Measurements from ENCODE around the gene MRPS17.

MRPS17 gene

DNA sequence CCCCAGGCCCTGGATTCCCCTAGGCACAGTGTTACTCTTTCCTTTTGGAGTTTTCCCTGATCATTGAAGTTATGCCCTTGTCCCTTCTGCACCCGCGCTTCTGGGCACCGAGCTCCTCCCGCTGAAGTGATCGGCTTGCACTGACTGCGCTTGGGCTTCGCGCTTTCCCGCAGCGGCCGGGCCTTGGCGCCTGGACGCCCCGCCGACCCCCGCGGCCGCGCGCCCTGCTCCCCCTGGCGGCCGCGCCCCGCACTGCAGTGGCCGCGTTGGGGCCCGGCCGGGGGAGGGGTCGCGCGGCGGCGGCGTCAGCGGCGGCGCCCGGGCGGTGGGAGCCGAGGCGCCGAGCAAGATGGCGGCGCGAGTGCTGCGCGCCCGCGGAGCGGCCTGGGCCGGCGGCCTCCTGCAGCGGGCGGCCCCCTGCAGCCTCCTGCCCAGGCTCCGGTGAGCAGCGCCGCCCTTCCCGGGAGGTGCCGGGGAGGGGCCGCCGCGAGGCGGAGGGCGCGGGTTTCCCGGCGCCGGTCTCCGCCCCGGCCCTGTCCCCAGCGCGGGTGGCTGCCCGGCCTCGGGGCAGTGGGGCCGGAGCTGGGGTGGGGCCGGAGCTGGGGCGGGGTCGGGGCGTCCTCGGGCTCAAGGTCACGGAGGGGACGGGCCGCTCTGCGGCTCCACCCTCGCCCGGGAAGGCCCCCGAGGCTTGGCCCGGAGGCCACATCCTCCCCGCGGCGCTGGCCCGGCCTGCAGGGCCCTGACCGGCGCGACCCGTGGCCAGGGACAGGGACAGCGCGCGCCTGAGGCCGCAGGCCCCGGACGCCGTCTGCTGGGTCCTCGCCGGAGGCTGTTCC lies 12.8 kb downstream of the MRPS17 start, which contains the start of gene NIPSNAP2:
Gene NIPSNAP2, plus strand, starts transcription at position 325 of the 839 bp plus-strand sequence. Its CDS starts 25 bp downstream, at position 350.
- DNase-seq (ENCODE audit: low read depth, low spot score) = peak; percentile 35
- no peak for TF ChIP-seq ZNF274 (IDR thresholded peaks at IDR 0.05; ENCODE audit: low read depth, low read length)
- peak; percentile 49 for TF ChIP-seq YY1 (IDR thresholded peaks at IDR 0.05; ENCODE audit: insufficient read depth, insufficient read length)
- no peak for TF ChIP-seq SUZ12 (IDR thresholded peaks at IDR 0.05; ENCODE audit: extremely low read depth, insufficient read depth, insufficient read length)

DNA sequence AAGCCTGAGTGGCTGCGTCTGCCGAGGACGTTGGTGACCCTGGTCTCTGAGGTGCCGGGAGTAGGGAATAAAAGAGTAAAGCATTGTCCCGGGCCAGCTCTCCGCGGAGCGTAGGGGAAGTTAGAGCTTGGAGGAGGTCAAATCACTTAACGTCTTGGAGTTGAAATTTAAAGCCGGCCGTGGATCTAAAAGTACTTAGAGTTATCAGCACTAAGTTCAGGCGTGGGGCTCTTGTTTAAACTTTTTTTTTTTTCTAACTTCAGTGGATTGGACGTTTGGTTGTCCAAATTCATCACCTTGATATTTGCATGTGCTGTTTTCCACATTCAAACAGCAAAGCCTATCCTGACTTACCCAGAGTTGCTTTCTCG lies 13.4 kb downstream of the MRPS17 start:
- H3K9me3 ChIP-seq (ENCODE audit: insufficient read depth, low read length) = no peaks in the 10 kb centered on the region
- no peak for DNase-seq (ENCODE audit: low read depth, low spot score)
- H3K4me3 ChIP-seq (ENCODE audit: insufficient read length, low read depth) = peak overlapping the region; percentile 80
- peaks cover 24% of the 10 kb centered on the region for H3K36me3 ChIP-seq (ENCODE audit: insufficient read depth, insufficient read length, low read length)
- H3K4me1 ChIP-seq (ENCODE audit: insufficient read depth, insufficient read length) = peaks cover 2% of the 10 kb centered on the region
- H3K27me3 ChIP-seq (ENCODE audit: insufficient read depth, insufficient read length) = peaks cover 18% of the 10 kb centered on the region
- peak overlapping the region; percentile 85 for H3K9ac ChIP-seq (ENCODE audit: insufficient read length, low read depth)
- no peak for TF ChIP-seq ZNF274 (IDR thresholded peaks at IDR 0.05; ENCODE audit: low read depth, low read length)

More for the DNA sequence above, 12.8 kb downstream of the MRPS17 start, which contains the start of gene NIPSNAP2:
- no peaks in the 10 kb centered on the region for H3K4me1 ChIP-seq (ENCODE audit: insufficient read depth, insufficient read length)
- H3K9me3 ChIP-seq (ENCODE audit: insufficient read depth, low read length) = no peaks in the 10 kb centered on the region
- H3K9ac ChIP-seq (ENCODE audit: insufficient read length, low read depth) = peak within 1 kb of the TSS; percentile 85
- H3K4me3 ChIP-seq (ENCODE audit: insufficient read length, low read depth) = peak within 1 kb of the TSS; percentile 80
- peaks cover 21% of the 10 kb centered on the region for H3K36me3 ChIP-seq (ENCODE audit: insufficient read depth, insufficient read length, low read length)
- H3K27me3 ChIP-seq (ENCODE audit: insufficient read depth, insufficient read length) = peaks cover 18% of the 10 kb centered on the region

DNA sequence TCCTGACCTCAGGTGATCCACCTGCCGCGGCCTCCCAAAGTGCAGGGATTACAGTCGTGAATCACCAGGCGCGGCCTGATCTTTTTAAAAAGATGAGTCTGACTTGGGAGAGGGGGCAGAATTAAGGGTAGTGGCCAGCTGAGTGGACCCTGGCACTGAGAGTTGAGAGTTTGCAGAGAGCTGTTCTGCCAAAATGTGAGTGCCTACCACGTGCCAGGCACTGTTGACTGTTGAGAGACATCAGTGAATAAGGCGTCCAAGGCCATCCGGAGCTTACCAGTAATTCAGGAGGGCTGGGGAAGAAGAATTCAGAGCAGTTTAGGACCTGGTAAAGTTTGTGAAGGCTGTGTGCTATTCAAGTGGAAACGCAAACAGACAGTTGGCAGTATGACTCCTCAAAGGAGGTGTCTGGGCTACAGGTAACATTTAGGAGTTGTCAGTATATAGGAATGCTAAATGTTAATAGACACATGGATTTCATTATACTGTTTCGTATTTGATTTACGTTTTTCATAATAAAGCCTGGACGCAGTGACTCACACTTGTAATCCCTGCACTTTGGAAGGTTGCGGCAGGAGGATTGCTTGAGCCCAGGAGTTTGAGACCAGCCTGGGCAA lies 14.2 kb downstream of the MRPS17 start:
- Histone ChIP-seq H3K4me1 (ENCODE audit: insufficient read depth, insufficient read length) (peaks cover 2% of the 10 kb centered on the region), H3K9ac (ENCODE audit: insufficient read length, low read depth) (no peak overlapping the region), H3K27me3 (ENCODE audit: insufficient read depth, insufficient read length) (peaks cover 18% of the 10 kb centered on the region), H3K4me3 (ENCODE audit: insufficient read length, low read depth) (no peak overlapping the region), H3K9me3 (ENCODE audit: insufficient read depth, low read length) (no peaks in the 10 kb centered on the region), H3K36me3 (ENCODE audit: insufficient read depth, insufficient read length, low read length) (peaks cover 31% of the 10 kb centered on the region)
- no peak for DNase-seq (ENCODE audit: low read depth, low spot score)
- TF ChIP-seq SUZ12 (IDR thresholded peaks at IDR 0.05; ENCODE audit: extremely low read depth, insufficient read depth, insufficient read length) (no peak), YY1 (IDR thresholded peaks at IDR 0.05; ENCODE audit: insufficient read depth, insufficient read length) (no peak), ZNF274 (IDR thresholded peaks at IDR 0.05; ENCODE audit: low read depth, low read length) (no peak)

GRCh38 chr7:55966851-55967250 lies 15.2 kb downstream of the MRPS17 start:
- Histone ChIP-seq H3K9ac (ENCODE audit: insufficient read length, low read depth) (no peak overlapping the region), H3K36me3 (ENCODE audit: insufficient read depth, insufficient read length, low read length) (peaks cover 31% of the 10 kb centered on the region), H3K9me3 (ENCODE audit: insufficient read depth, low read length) (no peaks in the 10 kb centered on the region), H3K4me3 (ENCODE audit: insufficient read length, low read depth) (no peak overlapping the region), H3K4me1 (ENCODE audit: insufficient read depth, insufficient read length) (peaks cover 2% of the 10 kb centered on the region), H3K27me3 (ENCODE audit: insufficient read depth, insufficient read length) (peaks cover 17% of the 10 kb centered on the region)
- DNase-seq (ENCODE audit: low read depth, low spot score) = no peak
- TF ChIP-seq YY1 (IDR thresholded peaks at IDR 0.05; ENCODE audit: insufficient read depth, insufficient read length) = no peak
- no peak for TF ChIP-seq SUZ12 (IDR thresholded peaks at IDR 0.05; ENCODE audit: extremely low read depth, insufficient read depth, insufficient read length)
- no peak for TF ChIP-seq ZNF274 (IDR thresholded peaks at IDR 0.05; ENCODE audit: low read depth, low read length)

DNA sequence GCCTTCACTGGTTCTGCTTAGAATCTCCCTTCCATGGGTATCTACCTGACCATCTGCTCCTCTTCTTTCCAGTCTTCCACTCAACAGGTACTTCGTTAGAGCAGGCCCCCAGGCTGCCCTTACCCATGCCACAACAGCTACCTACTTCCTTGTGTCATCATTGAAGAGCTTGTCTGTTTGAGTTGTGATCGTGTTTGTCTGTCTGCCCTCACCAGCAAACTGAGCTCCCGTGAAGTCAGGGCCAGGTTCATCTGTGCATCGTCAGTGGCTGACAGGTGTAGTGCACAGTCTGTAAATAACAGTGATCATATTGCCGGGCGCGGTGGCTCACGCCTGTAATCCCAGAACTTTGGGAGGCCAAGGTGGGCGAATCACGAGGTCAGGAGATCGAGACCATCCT lies 17.7 kb downstream of the MRPS17 start:
- H3K9ac ChIP-seq (ENCODE audit: insufficient read length, low read depth) = no peak overlapping the region
- no peaks in the 10 kb centered on the region for H3K9me3 ChIP-seq (ENCODE audit: insufficient read depth, low read length)
- H3K4me3 ChIP-seq (ENCODE audit: insufficient read length, low read depth) = no peak overlapping the region
- DNase-seq (ENCODE audit: low read depth, low spot score) = no peak
- H3K27me3 ChIP-seq (ENCODE audit: insufficient read depth, insufficient read length) = no peaks in the 10 kb centered on the region
- H3K36me3 ChIP-seq (ENCODE audit: insufficient read depth, insufficient read length, low read length) = peaks cover 31% of the 10 kb centered on the region
- H3K4me1 ChIP-seq (ENCODE audit: insufficient read depth, insufficient read length) = peaks cover 2% of the 10 kb centered on the region
- no peak for TF ChIP-seq YY1 (IDR thresholded peaks at IDR 0.05; ENCODE audit: insufficient read depth, insufficient read length)
- no peak for TF ChIP-seq ZNF274 (IDR thresholded peaks at IDR 0.05; ENCODE audit: low read depth, low read length)
- no peak for TF ChIP-seq SUZ12 (IDR thresholded peaks at IDR 0.05; ENCODE audit: extremely low read depth, insufficient read depth, insufficient read length)

- Histone ChIP-seq H3K36me3 (ENCODE audit: insufficient read depth, insufficient read length, low read length) (peaks cover 31% of the 10 kb centered on the region), H3K4me3 (ENCODE audit: insufficient read length, low read depth) (no peak overlapping the region), H3K9ac (ENCODE audit: insufficient read length, low read depth) (no peak overlapping the region), H3K9me3 (ENCODE audit: insufficient read depth, low read length) (no peaks in the 10 kb centered on the region), H3K27me3 (ENCODE audit: insufficient read depth, insufficient read length) (no peaks in the 10 kb centered on the region), H3K4me1 (ENCODE audit: insufficient read depth, insufficient read length) (peaks cover 2% of the 10 kb centered on the region)
- TF ChIP-seq ZNF274 (IDR thresholded peaks at IDR 0.05; ENCODE audit: low read depth, low read length) = no peak
- no peak for TF ChIP-seq YY1 (IDR thresholded peaks at IDR 0.05; ENCODE audit: insufficient read depth, insufficient read length)
- TF ChIP-seq SUZ12 (IDR thresholded peaks at IDR 0.05; ENCODE audit: extremely low read depth, insufficient read depth, insufficient read length) = no peak
- DNase-seq (ENCODE audit: low read depth, low spot score) = no peak
These were observed 18.9 kb downstream of the MRPS17 start for GRCh38 chr7:55970561-55970960.

DNA sequence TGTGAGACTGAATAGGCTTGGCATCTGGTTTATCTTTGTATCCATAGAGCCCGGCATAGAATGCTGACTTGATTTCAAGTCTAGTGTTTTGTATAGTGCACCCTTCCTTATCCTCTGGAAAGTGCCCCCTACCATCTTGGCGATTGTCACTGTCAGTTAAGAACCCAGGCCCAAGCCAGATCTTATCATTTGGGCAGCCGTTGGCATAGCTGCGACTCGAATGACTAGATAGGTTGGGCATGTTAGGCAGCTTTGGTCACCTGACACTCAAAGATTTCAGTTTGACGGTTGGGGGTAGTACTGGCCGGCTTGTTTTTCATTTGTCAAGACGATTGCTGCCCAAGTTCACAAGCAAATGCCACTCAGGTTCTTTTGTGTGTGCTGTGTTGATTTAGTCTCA lies 19.3 kb downstream of the MRPS17 start:
- TF ChIP-seq ZNF274 (IDR thresholded peaks at IDR 0.05; ENCODE audit: low read depth, low read length) = no peak
- H3K9me3 ChIP-seq (ENCODE audit: insufficient read depth, low read length) = no peaks in the 10 kb centered on the region
- peaks cover 2% of the 10 kb centered on the region for H3K4me1 ChIP-seq (ENCODE audit: insufficient read depth, insufficient read length)
- no peak overlapping the region for H3K4me3 ChIP-seq (ENCODE audit: insufficient read length, low read depth)
- no peak for DNase-seq (ENCODE audit: low read depth, low spot score)
- H3K27me3 ChIP-seq (ENCODE audit: insufficient read depth, insufficient read length) = no peaks in the 10 kb centered on the region
- H3K9ac ChIP-seq (ENCODE audit: insufficient read length, low read depth) = no peak overlapping the region
- H3K36me3 ChIP-seq (ENCODE audit: insufficient read depth, insufficient read length, low read length) = peaks cover 28% of the 10 kb centered on the region

Data from NT2/D1 (cell line).